H1 (cell line): ENCODE data around the gene NAA10. TPM values are rescaled to one million over a fixed set of nuclear protein-coding genes. Genes with fewer than 3 reads are reported as not detected.

Experiments
- CTCF ChIA-PET: fragments of 300-600 bp; sonication (Branson Sonifier 250); formaldehyde crosslinking; loops from one replicate; lab custom pipeline; 2021; ENCODE audit not compliant: partially characterized antibody; lab: Charles Lee
- POLR2A ChIA-PET: fragments of 300-600 bp; sonication (Branson Sonifier 250); formaldehyde crosslinking; loops from one replicate; lab custom pipeline; 2021; ENCODE audit warnings: inconsistent platforms; ENCODE audit not compliant: partially characterized antibody; lab: Charles Lee
- DNase-seq, 2 experiments: peaks; one replicate each; pipeline versions ENCODE4 v3.0.0 to v3.0.0-alpha.2; 2010 to 2022; ENCODE audit warnings: low spot score in 2 of 2, low read depth in 1 of 2, mixed read lengths in 1 of 2
- FAIRE-seq: peaks from 2 replicates; lab custom pipeline; 2011; peaks lifted over from hg19 to GRCh38; lab: Jason Lieb, UNC
- H2AFZ ChIP-seq: 2 replicates; pipeline ENCODE4 v1.8.1; 2012; ENCODE audit warnings: low read length, inconsistent platforms
- H2AK5ac ChIP-seq: 2 replicates; pipeline ENCODE4 v1.6.1; 2013; ENCODE audit warnings: low read depth, low read length
- H2BK120ac ChIP-seq: replicated peaks from 2 replicates; pipeline ENCODE3; 2013; ENCODE audit warnings: low read depth, low read length, inconsistent platforms
- H2BK12ac ChIP-seq: 2 replicates; pipeline ENCODE4 v1.6.1; 2013; ENCODE audit warnings: low read depth, low read length
- H2BK15ac ChIP-seq: 2 replicates; pipeline ENCODE4 v1.6.1; 2013; ENCODE audit warnings: low read length
- H2BK20ac ChIP-seq: 2 replicates; pipeline ENCODE4 v1.6.1; 2013; ENCODE audit warnings: low read length
- H2BK5ac ChIP-seq: 2 replicates; pipeline ENCODE4 v1.6.1; 2013; ENCODE audit warnings: low read depth, low read length
- H3K14ac ChIP-seq: 2 replicates; pipeline ENCODE4 v1.6.1; 2013; ENCODE audit warnings: inconsistent platforms; ENCODE audit not compliant: insufficient read length
- H3K18ac ChIP-seq: 2 replicates; pipeline ENCODE4 v1.6.1; 2013; ENCODE audit warnings: low read length; ENCODE audit errors: extremely low read depth
- H3K23ac ChIP-seq: 2 replicates; pipeline ENCODE4 v1.6.1; 2013; ENCODE audit warnings: inconsistent platforms; ENCODE audit not compliant: insufficient read length
- H3K23me2 ChIP-seq: 2 replicates; pipeline ENCODE4 v1.6.1; 2013; ENCODE audit warnings: low read depth, low read length
- H3K27ac ChIP-seq: 2 replicates; pipeline ENCODE4 v1.6.1; 2011; ENCODE audit warnings: low read depth, low read length, inconsistent platforms
- H3K27me3 ChIP-seq, 4 experiments: replicated peaks in 1 of 4; 1 replicate in 1 of 4; 2 replicates in 3 of 4; pipeline versions ENCODE4 v1.6.1 to v1.8.1; 2011 to 2013; ENCODE audit warnings: low read length in 3 of 4, mild to moderate bottlenecking in 3 of 4, inconsistent platforms in 2 of 4, mixed read lengths in 2 of 4, moderate library complexity in 1 of 4; ENCODE audit not compliant: control insufficient read depth in 3 of 4, insufficient read depth in 3 of 4; ENCODE audit errors: extremely low read depth in 1 of 4
- H3K36me3 ChIP-seq, 4 experiments: 2 replicates each; pipeline versions ENCODE4 v1.6.1 to v1.8.1; 2011 to 2013; ENCODE audit warnings: mild to moderate bottlenecking in 4 of 4, low read length in 3 of 4, moderate library complexity in 2 of 4, control low read depth in 1 of 4, inconsistent platforms in 1 of 4; ENCODE audit not compliant: insufficient read depth in 4 of 4, control insufficient read depth in 2 of 4
- H3K4ac ChIP-seq: replicated peaks from 2 replicates; pipeline ENCODE3; 2013; ENCODE audit warnings: low read length, low read depth, mixed read lengths, inconsistent platforms; ENCODE audit not compliant: insufficient read length
- H3K4me1 ChIP-seq, 4 experiments: replicated peaks in 1 of 4; 1 replicate in 1 of 4; 2 replicates in 3 of 4; pipeline versions ENCODE4 v1.6.1 to v1.8.1; 2011 to 2013; ENCODE audit warnings: low read length in 3 of 4, inconsistent platforms in 2 of 4, mixed read lengths in 1 of 4; ENCODE audit not compliant: insufficient read depth in 4 of 4, control insufficient read depth in 3 of 4
- H3K4me2 ChIP-seq, 2 experiments: 2 replicates each; pipeline versions ENCODE4 v1.6.1 to v1.8.1; 2011 to 2013; ENCODE audit warnings: low read depth in 2 of 2, low read length in 2 of 2, control low read depth in 1 of 2, inconsistent platforms in 1 of 2, mild to moderate bottlenecking in 1 of 2; ENCODE audit not compliant: insufficient read depth in 1 of 2
- H3K4me3 ChIP-seq, 4 experiments: fragments of 200-600, 300-600 bp in 1 of 4; sonication (generic), shearing (Covaris generic), sonication (Bioruptor Twin) in 1 of 4; 2 replicates each; pipeline versions ENCODE4 v1.5.1 to v1.8.1; 2011 to 2016; ENCODE audit warnings: low read length in 4 of 4, low read depth in 3 of 4, control low read depth in 2 of 4, inconsistent platforms in 2 of 4, mild to moderate bottlenecking in 2 of 4, mixed read lengths in 1 of 4, moderate library complexity in 1 of 4; ENCODE audit not compliant: insufficient read depth in 2 of 4; ENCODE audit errors: extremely low read depth in 1 of 4
- H3K56ac ChIP-seq: replicated peaks from 2 replicates; pipeline ENCODE3; 2013; ENCODE audit warnings: low read depth, mild to moderate bottlenecking, mixed read lengths, low read length, inconsistent platforms; ENCODE audit not compliant: insufficient read length
- H3K79me1 ChIP-seq: 2 replicates; pipeline ENCODE4 v1.6.1; 2013; ENCODE audit warnings: low read depth, low read length, control low read depth
- H3K79me2 ChIP-seq, 2 experiments: 2 replicates each; pipeline versions ENCODE4 v1.6.1 to v1.8.1; 2012 to 2013; ENCODE audit warnings: low read length in 2 of 2, mild to moderate bottlenecking in 2 of 2, inconsistent platforms in 1 of 2; ENCODE audit not compliant: insufficient read depth in 2 of 2, control insufficient read depth in 1 of 2
- H3K9ac ChIP-seq, 4 experiments: replicated peaks in 1 of 4; 1 replicate in 1 of 4; 2 replicates in 3 of 4; pipeline versions ENCODE4 v1.6.1 to v1.8.1; 2011 to 2013; ENCODE audit warnings: low read depth in 3 of 4, low read length in 3 of 4, control low read depth in 2 of 4, mild to moderate bottlenecking in 2 of 4, moderate library complexity in 2 of 4, inconsistent platforms in 1 of 4; ENCODE audit errors: extremely low read depth in 1 of 4
- H3K9me3 ChIP-seq, 2 experiments: 2 replicates each; pipeline versions ENCODE4 v1.6.1 to v1.8.1; 2012 to 2013; ENCODE audit warnings: mild to moderate bottlenecking in 2 of 2, moderate library complexity in 2 of 2, control low read depth in 1 of 2, inconsistent platforms in 1 of 2, low read depth in 1 of 2, low read length in 1 of 2, mixed read lengths in 1 of 2; ENCODE audit not compliant: insufficient read depth in 2 of 2
- H4K20me1 ChIP-seq, 2 experiments: replicated peaks in 1 of 2; 2 replicates each; pipeline versions ENCODE3 to v1.8.1; 2011 to 2013; ENCODE audit warnings: inconsistent platforms in 2 of 2, low read length in 2 of 2, mild to moderate bottlenecking in 1 of 2; ENCODE audit not compliant: insufficient read depth in 2 of 2, control insufficient read depth in 1 of 2
- H4K5ac ChIP-seq: 2 replicates; pipeline ENCODE4 v1.6.1; 2013; ENCODE audit warnings: low read length, low read depth, mixed read lengths, inconsistent platforms; ENCODE audit not compliant: insufficient read length
- H4K8ac ChIP-seq: 2 replicates; pipeline ENCODE4 v1.8.0; 2013; ENCODE audit warnings: mild to moderate bottlenecking, moderate library complexity, low read length, inconsistent platforms; ENCODE audit not compliant: insufficient read depth; ENCODE audit errors: extremely low read depth
- H4K91ac ChIP-seq: replicated peaks from 2 replicates; pipeline ENCODE3; 2013; ENCODE audit warnings: low read length, mixed read lengths, inconsistent platforms; ENCODE audit not compliant: insufficient read length
- BRCA1 ChIP-seq: IDR thresholded peaks from 2 replicates; pipeline ENCODE4 v1.6.1; 2012; ENCODE audit warnings: low read depth, low read length, improper control_type of control experiment
- CBX8 ChIP-seq: fragments of 300-800, 300-1000 bp; sonication (generic); IDR thresholded peaks from 2 replicates; pipeline ENCODE4 v1.7.1; 2016; ENCODE audit warnings: low read depth, low read length, borderline replicate concordance
- JUND ChIP-seq: IDR thresholded peaks from 2 replicates; pipeline ENCODE4 v1.6.1; 2011; ENCODE audit warnings: mild to moderate bottlenecking, improper control_type of control experiment, low read length
- KDM5A ChIP-seq: fragments of 200-600 bp; IDR thresholded peaks from 2 replicates; pipeline ENCODE4 v1.7.1; 2012; ENCODE audit warnings: mild to moderate bottlenecking, low read length, inconsistent platforms, mixed read lengths
- NRF1 ChIP-seq: IDR thresholded peaks from 2 replicates; pipeline ENCODE4 v1.6.1; 2011; ENCODE audit warnings: mild to moderate bottlenecking, low read depth, low read length, improper control_type of control experiment
- POLR2AphosphoS5 ChIP-seq: IDR thresholded peaks from 2 replicates; pipeline ENCODE4 v1.6.1; 2011; ENCODE audit warnings: low read depth, low read length
- SAP30 ChIP-seq: fragments of 300-600 bp; sonication (generic); IDR thresholded peaks from 2 replicates; pipeline ENCODE4 v1.7.1; 2012; ENCODE audit warnings: low read length, moderate library complexity, mild to moderate bottlenecking, inconsistent platforms; ENCODE audit not compliant: insufficient read depth, insufficient replicate concordance
- TAF1 ChIP-seq: IDR thresholded peaks from 2 replicates; pipeline ENCODE4 v1.6.1; 2011; ENCODE audit warnings: mild to moderate bottlenecking, low read depth, low read length
- WGBS, 2 experiments: shearing (Covaris generic) in 1 of 2; methylation state at CpG; one replicate each; pipeline versions ENCODE4 v1.1.6 to v1.1.7; 2013 to 2015; ENCODE audit warnings: low lambda C conversion rate in 2 of 2, mixed read lengths in 2 of 2, inconsistent platforms in 1 of 2, low coverage in 1 of 2, missing lambda C conversion rate in 1 of 2; ENCODE audit not compliant: insufficient replicate concordance in 2 of 2, insufficient coverage in 1 of 2, insufficient read length in 1 of 2; ENCODE audit errors: extremely low coverage in 1 of 2, missing lambda C conversion rate in 1 of 2; 5-methylcytosine and 5-hydroxymethylcytosine counted together
- polyA plus RNA-seq, 7 experiments: library from polyadenylated mRNA; depleted of rRNA in 3 of 7; stranded (reverse) in 5 of 7; unstranded in 2 of 7; fragments of >200 nt in 5 of 7; fragments of 200-250 nt in 2 of 7; gene quantifications; 1 replicate in 5 of 7; 2 replicates in 1 of 7; 4 replicates in 1 of 7; pipeline versions ENCODE4 v1.2.1 to v1.2.3, GENCODE V29; 2011 to 2013; ENCODE audit warnings: missing spikeins in 2 of 7, mixed read lengths in 2 of 7
- total RNA-seq: library from RNA; stranded (reverse); fragmentation: NEBNext Ultra II Directional; extraction: Animal tissue kit (Norgen Biotek cat#: 25700); gene quantifications from 2 replicates; pipeline ENCODE4 v1.2.1, GENCODE V29; 2021
- TF ChIP-seq, protein P1 (sequence below): IDR thresholded peaks from 2 replicates; pipeline ENCODE4 v1.6.1; 2012; ENCODE audit warnings: inconsistent platforms

NAA10 gene
- total and polyA plus RNA-seq, 2 of the 8 experiments (the other 6 are each of a cell fraction or from before 2014, with no cell fraction given): 80.4 to 98.8 TPM

DNA sequence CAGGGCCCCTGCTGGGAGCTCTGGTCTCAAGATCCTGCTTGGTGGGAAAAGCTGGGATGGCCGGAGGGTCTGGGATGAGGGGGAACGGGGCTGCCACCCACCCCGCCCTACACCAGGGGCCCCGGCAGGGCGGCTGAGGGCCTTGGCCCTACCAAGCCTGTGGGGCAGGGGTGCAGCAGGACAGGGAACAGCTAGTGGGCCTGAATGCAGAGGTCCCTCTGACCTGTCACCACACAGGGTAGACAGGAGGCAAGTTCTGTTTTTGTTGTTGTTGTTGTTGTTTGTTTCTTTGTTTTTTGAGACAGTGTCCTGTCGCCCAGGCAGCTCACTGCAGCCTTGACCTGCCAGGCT lies 9.9 kb upstream of the NAA10 start:
- Histone ChIP-seq H2AFZ (no peak overlapping the region), H2BK15ac (no peak overlapping the region), H4K91ac (no peak overlapping the region), H3K36me3 (peaks cover 3 to 7% (median 4%) of the 10 kb centered on the region in 4 experiments; a peak in 4 of 8 replicates), H3K4me1 (peaks cover 2 to 15% (median 7%) of the 10 kb centered on the region in 4 experiments; a peak in 6 of 7 replicates), H2BK12ac (no peak overlapping the region), H3K27me3 (no peaks in the 10 kb centered on the region), H3K23me2 (no peaks in the 10 kb centered on the region), H2AK5ac (no peak overlapping the region), H3K4ac (no peak overlapping the region), H3K14ac (no peak overlapping the region), H3K79me1 (no peaks in the 10 kb centered on the region), H4K20me1 (peaks cover 0 to 1% of the 10 kb centered on the region in 2 experiments), H2BK5ac (no peak overlapping the region), H3K9me3 (no peaks in the 10 kb centered on the region), H3K4me2 (peak overlapping the region in 1 of 2 experiments; percentile 51; a peak in 2 of 4 replicates), H3K27ac (no peak overlapping the region), H2BK120ac (no peak overlapping the region), H3K79me2 (no peaks in the 10 kb centered on the region), H3K23ac (no peak overlapping the region), H4K8ac (no peak overlapping the region), H3K9ac (no peak overlapping the region), H3K4me3 (peak overlapping the region in 1 of 4 experiments; percentile 51; a peak in 2 of 8 replicates), H3K56ac (no peak overlapping the region), H4K5ac (no peak overlapping the region), H3K18ac (no peak overlapping the region), H2BK20ac (no peak overlapping the region)
- POLR2A ChIA-PET: interaction anchor here (0.7 to 18.9 kb wide), 8 partner anchors 10 to 117 kb away, joined by 3 to 231 read pairs (median 6); partner anchors contain the start of genes ARHGAP4, HCFC1 and NAA10
- TF ChIP-seq POLR2AphosphoS5 (no peak), NRF1 (no peak), KDM5A (no peak), SAP30 (no peak), JUND (no peak), CBX8 (no peak), TAF1 (no peak), BRCA1 (no peak)
- TF ChIP-seq, protein P1, sequence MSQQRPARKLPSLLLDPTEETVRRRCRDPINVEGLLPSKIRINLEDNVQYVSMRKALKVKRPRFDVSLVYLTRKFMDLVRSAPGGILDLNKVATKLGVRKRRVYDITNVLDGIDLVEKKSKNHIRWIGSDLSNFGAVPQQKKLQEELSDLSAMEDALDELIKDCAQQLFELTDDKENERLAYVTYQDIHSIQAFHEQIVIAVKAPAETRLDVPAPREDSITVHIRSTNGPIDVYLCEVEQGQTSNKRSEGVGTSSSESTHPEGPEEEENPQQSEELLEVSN: no peak
- CTCF ChIA-PET: interaction anchor here (0.6 to 11.1 kb wide), 6 partner anchors 9 to 190 kb away, joined by 3 to 272 read pairs (median 10); partner anchors contain the start of genes ARHGAP4, HCFC1, NAA10 and PLXNB3
- FAIRE-seq (no peak), DNase-seq (no peak)
- 65% methylated on average over 5 of the region's 6 CpGs; no CpG with 5 or more reads in 1 of the 2 experiments for WGBS, 2 experiments
